ENCODE data around the gene HES7.

DNA sequence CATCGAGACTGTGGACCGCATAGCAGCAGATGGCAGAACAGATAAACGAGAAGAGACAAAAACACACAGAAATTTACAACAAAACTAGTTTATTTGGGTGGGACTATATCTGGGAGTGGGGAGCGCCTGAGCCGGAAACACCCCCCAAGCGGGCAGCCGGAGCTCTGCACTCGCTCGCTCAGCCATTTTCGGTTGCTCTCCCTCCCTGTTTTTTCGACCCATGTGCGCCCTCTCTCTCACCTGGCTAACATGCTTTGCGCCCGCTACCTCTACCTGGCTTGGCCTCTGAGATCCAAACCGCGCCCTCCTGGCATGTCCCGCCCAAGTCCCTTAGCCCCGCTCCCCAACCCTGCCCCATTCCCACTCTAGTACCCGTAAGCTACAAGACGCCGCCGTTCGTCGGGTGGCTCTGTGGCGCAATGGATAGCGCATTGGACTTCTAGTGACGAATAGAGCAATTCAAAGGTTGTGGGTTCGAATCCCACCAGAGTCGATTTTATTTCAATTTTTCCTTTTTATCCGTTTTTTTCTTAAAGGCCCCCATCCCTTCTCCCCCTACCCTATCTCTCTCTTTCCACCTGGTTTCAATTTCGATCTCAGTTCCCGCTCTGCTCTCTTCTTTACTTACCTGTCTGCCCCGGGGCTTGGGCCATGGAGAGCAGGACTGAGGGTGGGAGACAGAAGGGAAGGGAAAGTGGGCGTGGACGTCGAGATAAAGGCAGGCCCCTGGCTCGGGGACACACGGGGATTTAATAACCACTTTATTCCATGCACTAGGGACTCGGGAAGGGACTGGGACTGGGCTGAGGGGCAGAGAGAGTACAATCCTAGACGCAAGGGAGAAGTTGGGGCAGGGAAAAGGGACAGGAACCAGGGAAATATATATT is 3.1 kb downstream of the HES7 start:
- TF ChIP-seq, protein P1, sequence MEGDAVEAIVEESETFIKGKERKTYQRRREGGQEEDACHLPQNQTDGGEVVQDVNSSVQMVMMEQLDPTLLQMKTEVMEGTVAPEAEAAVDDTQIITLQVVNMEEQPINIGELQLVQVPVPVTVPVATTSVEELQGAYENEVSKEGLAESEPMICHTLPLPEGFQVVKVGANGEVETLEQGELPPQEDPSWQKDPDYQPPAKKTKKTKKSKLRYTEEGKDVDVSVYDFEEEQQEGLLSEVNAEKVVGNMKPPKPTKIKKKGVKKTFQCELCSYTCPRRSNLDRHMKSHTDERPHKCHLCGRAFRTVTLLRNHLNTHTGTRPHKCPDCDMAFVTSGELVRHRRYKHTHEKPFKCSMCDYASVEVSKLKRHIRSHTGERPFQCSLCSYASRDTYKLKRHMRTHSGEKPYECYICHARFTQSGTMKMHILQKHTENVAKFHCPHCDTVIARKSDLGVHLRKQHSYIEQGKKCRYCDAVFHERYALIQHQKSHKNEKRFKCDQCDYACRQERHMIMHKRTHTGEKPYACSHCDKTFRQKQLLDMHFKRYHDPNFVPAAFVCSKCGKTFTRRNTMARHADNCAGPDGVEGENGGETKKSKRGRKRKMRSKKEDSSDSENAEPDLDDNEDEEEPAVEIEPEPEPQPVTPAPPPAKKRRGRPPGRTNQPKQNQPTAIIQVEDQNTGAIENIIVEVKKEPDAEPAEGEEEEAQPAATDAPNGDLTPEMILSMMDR (IDR thresholded peaks at IDR 0.05; ENCODE audit: low read length) = peak; percentile 44
- TF ChIP-seq EZH2 (optimal IDR thresholded peaks at IDR 0.05; ENCODE audit: low read depth, low read length) = no peak
- no peak for TF ChIP-seq EZH2phosphoT487 (IDR thresholded peaks at IDR 0.05; ENCODE audit: low read length)

All from MM.1S (cell line).